DMS114 treated with DMSO at 0.1 percent for 48 hours (cell line): ENCODE results near the gene KPNA1.

ENCODE experiments used
- DNase-seq: peaks from one replicate; lab custom pipeline; 2025; ENCODE audit not compliant: unreplicated experiment; lab: John Stamatoyannopoulos, UW

KPNA1 gene

DNA sequence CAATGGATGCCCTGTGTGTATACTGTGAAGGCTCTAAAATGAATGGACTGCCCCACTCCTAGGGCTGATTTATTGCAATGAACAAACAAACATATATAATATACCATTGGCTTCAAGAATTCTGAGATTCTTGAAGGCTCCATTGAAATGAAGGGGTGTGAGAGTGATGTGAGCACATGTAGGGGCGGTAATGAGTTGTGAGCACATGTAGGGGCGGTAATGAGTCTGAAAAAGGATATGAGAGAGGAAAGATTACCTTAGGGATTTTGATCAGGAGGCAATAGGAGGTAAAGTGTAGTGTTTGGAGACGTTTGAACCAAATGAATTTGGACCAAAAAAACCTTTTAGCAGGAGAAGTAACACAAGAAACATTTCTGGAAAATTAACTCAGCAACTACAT, 127.0 kb downstream of the KPNA1 start:
- no peak for DNase-seq

DNA sequence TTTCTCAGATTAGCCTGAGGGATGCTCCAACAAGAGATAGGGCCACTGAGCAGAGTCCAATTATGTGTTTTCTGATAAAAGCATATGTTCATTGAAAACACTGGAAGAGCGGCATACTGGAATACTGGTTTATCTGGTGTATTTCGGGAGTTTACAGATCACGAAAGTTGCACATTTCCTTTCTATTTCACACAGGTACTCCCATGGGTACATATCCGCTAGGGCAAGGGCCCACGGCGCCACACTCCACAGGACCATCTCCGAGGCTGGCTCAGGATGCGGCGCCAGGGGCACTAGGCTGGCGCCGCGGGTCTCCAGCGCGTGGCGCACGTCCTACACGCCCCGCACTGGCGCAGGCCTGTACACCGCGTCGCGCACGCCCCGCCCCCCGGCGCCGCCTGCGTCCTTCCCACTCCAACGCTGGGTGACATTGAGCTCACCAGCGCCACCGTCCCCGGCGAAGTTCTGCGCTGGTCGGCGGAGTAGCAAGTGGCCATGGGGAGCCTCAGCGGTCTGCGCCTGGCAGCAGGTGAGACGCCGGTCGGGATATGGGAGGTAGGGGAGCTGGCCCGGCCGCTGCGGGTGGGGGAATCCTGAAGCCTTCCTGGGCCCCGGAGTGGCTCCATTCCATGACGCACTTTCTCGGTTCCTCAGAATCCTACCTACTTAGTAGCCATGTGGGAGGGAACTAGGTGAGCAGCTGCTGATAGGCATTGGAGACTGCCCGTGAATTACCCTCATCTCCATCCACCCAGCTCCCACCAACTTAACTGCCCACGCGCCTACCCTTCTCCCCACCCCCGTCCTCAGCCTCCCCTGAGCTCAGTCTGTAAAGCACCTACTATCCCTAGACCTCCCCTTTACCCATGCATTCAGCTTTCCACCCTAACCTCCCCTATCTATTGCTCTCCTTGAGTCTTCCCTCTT, 130.7 kb downstream of the KPNA1 start, which contains the start of gene FAM162A:
FAM162A (plus strand) TSS at position 412 of the 927 bp plus-strand sequence; CDS start at position 496, 84 bp downstream.
- DNase-seq, result peak; percentile 79

GRCh38 chr3:122382888-122383666, 131.7 kb downstream of the KPNA1 start, which contains the start of gene MIX23:
Gene MIX23, minus strand, starts transcription at chr3:122383231. Its CDS starts 7 bp downstream, at chr3:122383224.
- peak; percentile 62 for DNase-seq

DNA sequence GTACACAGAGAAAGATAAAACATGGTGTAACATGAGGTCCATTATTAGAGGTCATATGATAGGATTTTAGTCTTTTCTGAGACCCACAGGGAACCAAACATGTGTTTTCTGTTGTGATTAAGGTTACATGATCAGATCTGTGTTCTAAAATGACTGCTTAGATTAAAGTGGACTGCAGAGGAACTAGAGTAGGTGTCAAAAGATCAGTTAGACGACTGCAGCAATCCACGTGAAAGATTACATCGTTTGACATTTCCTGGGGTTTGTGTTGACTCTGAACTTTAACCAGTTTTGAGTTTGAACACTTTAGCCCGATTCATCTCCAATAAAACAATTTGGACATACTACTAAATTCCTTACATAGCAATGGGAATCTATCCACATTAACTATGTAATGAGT, 136.8 kb downstream of the KPNA1 start:
- no peak for DNase-seq

DNA sequence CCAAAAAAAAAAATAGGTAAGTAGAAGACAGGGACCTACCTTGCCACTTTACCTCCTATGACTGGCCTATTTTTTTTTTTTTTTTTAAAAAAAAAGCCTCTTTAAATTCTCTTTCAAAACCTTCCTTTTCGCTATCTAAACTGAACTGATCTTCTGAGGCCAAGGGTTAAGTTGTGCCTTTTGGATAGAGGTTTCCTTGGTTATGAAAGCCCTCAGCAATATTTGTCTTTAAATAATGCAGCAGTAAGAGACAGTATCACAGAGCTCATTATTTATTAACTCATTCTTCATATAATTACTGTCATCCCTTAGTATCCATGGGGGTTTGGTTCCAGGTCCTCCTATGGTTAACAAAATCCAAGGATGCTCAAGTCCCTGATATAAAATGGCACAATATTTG, 140.7 kb downstream of the KPNA1 start:
- DNase-seq, result no peak
